Measurements from ENCODE around the gene TNXB. TPM values are rescaled to one million over a fixed set of nuclear protein-coding genes. Genes with fewer than 3 reads are reported as not detected.
A peak's percentile ranks its signal among the peaks of the same experiment; 100 is the strongest.
"Not testable (repeated sequence)": the region's sequence is repeated elsewhere in the genome, so short reads cannot be mapped to it uniquely, and the experiment has no call there.

The TNXB gene
- total and polyA plus RNA-seq, 9 donors, result 13.3 to 334 (median 146) TPM

DNA sequence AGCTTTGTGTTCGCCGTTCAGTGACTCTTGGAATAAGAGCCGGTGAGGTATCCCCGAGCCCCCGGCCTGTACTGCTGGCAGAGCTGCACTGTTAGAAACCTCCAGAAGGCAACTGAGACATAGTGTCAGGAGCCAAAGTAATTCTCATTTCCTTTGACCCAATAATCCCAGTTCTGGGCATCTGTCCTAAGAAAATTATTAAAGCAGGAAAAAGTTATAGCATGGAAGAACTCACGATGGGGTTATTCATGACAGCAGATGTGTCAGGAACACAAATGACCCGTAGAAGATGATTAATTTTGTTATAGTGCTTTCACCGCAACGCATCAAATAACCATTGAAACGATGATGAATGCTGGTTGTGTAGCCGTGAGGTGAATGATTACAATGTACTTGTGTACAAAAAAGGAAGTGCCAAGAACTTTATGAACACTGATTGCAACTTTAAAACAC is 50.6 kb downstream of the TNXB start:
- no peaks in the 10 kb centered on the region for H3K36me3 ChIP-seq
- DNase-seq, result no peak
- 34 to 51% (median 37%) methylated on average over 11 of the region's 11 CpGs for WGBS, 3 donors
- no peaks in the 10 kb centered on the region for H3K27me3 ChIP-seq
- no peaks in the 10 kb centered on the region for H3K4me1 ChIP-seq (ENCODE audit: insufficient read depth)
- intact Hi-C loops (cut with DNase I), result no loop called here
- no peaks in the 10 kb centered on the region for H3K9me3 ChIP-seq
- TF ChIP-seq POLR2A (IDR thresholded peaks at IDR 0.05) (no peak), EP300 (IDR thresholded peaks at IDR 0.05) (no peak)
- no peak overlapping the region for H3K4me3 ChIP-seq
- H3K27ac ChIP-seq, result no peak overlapping the region

DNA sequence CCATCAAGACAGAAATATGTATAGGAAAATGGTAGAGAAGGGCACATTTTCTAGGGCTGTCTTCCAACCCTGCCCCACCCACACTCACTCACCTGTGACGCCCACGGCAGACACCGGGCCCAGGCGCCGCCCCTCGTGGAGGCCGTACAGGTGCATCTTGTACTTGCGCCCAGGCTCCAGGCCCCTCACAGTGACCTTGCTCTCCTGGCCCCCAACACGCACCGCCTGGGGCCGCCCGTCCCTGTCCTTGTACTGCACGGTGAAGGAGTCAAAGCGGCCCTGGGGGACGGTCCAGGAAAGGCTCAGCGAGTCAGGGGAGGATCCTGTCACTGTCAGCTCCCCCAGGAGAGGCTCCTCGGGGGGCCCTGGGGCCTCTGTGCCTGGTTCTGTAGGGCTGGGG is 51.2 kb downstream of the TNXB start:
- WGBS, 3 donors, result 58 to 74% (median 65%) methylated on average over 16 to 17 of the region's 17 CpGs
- no peak for TF ChIP-seq EP300 (IDR thresholded peaks at IDR 0.05)
- TF ChIP-seq, protein P1, sequence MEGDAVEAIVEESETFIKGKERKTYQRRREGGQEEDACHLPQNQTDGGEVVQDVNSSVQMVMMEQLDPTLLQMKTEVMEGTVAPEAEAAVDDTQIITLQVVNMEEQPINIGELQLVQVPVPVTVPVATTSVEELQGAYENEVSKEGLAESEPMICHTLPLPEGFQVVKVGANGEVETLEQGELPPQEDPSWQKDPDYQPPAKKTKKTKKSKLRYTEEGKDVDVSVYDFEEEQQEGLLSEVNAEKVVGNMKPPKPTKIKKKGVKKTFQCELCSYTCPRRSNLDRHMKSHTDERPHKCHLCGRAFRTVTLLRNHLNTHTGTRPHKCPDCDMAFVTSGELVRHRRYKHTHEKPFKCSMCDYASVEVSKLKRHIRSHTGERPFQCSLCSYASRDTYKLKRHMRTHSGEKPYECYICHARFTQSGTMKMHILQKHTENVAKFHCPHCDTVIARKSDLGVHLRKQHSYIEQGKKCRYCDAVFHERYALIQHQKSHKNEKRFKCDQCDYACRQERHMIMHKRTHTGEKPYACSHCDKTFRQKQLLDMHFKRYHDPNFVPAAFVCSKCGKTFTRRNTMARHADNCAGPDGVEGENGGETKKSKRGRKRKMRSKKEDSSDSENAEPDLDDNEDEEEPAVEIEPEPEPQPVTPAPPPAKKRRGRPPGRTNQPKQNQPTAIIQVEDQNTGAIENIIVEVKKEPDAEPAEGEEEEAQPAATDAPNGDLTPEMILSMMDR (IDR thresholded peaks at IDR 0.05), result no peak
- TF ChIP-seq POLR2A (IDR thresholded peaks at IDR 0.05), result no peak
- no peak for DNase-seq
- no peaks in the 10 kb centered on the region for H3K27me3 ChIP-seq
- no peaks in the 10 kb centered on the region for H3K9me3 ChIP-seq
- no peaks in the 10 kb centered on the region for H3K36me3 ChIP-seq
- H3K4me3 ChIP-seq, result no peak overlapping the region
- peak overlapping the region in 1 of 2 donors; percentile 14 for H3K27ac ChIP-seq
- no peaks in the 10 kb centered on the region for H3K4me1 ChIP-seq (ENCODE audit: insufficient read depth)
- intact Hi-C loops (cut with DNase I), result no loop called here

DNA sequence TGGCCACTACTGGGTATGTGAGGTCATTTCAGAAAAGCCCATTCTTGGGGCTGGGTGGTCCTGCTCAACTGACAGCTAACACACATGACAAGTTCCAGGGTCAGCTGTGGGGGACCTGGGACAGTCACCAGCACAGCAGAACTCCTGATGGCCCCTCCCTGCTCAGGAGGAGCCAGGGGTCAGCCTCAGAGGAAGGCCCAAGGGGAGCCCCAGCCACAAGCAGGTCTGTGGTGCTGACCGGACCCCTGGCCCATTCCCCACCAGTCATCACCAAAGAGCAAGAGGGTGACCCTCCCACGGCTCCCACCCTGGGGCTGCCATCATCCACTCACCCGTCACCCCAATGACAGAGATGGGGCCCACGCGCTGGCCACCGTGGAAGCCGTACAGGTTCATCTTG is 52.9 kb downstream of the TNXB start:
- TF ChIP-seq POLR2A (IDR thresholded peaks at IDR 0.05) (no peak), EP300 (IDR thresholded peaks at IDR 0.05) (no peak)
- TF ChIP-seq, protein P1 (IDR thresholded peaks at IDR 0.05), result no peak
- no peak overlapping the region for H3K4me3 ChIP-seq
- H3K4me1 ChIP-seq (ENCODE audit: insufficient read depth), result no peaks in the 10 kb centered on the region
- 73 to 96% (median 90%) methylated on average over 7 of the region's 7 CpGs for WGBS, 3 donors
- no peaks in the 10 kb centered on the region for H3K36me3 ChIP-seq
- no peak overlapping the region for H3K27ac ChIP-seq
- no peaks in the 10 kb centered on the region for H3K27me3 ChIP-seq
- H3K9me3 ChIP-seq, result no peaks in the 10 kb centered on the region
- intact Hi-C loops (cut with DNase I), result no loop called here
- DNase-seq, result no peak

DNA sequence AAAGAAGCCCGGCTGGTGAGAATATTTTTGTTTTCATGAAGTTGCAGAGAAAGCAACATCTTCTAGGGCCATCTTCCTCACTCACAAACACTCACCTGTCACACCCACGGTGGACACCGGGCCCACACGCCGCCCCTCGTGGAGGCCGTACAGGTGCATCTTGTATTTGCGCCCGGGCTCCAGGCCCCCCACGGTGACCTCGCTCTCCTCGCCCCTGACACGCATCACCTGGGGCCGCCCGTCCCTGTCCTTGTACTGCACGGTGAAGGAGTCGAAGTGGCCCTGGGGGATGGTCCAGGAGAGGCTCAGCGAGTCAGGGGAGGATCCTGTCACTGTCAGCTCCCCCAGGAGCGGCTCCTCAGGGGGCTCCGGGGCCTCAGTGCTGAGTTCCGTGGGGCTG is 53.4 kb downstream of the TNXB start:
- H3K9me3 ChIP-seq; H3K27ac ChIP-seq; H3K36me3 ChIP-seq; H3K27me3 ChIP-seq; H3K4me1 ChIP-seq (ENCODE audit: insufficient read depth); H3K4me3 ChIP-seq; intact Hi-C loops (cut with DNase I); DNase-seq: not testable (repeated sequence)
- 83 to 88% (median 86%) methylated on average over 21 of the region's 21 CpGs for WGBS, 3 donors

DNA sequence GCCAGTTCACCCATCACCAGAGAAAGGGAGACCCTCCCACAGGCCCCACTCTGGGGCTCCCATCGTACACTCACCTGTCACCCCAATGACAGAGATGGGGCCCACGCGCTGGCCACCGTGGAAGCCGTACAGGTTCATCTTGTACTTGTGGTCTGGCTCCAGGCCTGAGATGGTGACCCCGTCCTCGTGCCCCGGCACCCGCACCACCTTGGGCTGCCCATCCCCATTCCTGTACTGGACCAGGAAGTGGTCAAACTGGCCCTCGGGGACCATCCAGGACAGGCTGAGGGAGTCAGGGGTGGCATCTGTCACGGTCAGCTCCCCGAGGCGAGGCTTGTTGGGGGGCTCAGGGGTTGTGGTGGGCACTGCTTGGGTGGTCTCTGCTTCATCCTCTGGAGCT is 55.8 kb downstream of the TNXB start:
- intact Hi-C loops (cut with DNase I), result loop anchor here in 1 of 4 donors (1.0 kb wide), 1 partner anchor 34 kb away; no protein-coding TSS in a partner anchor
- not testable (repeated sequence) for H3K4me3 ChIP-seq; H3K27me3 ChIP-seq; DNase-seq; H3K36me3 ChIP-seq; H3K4me1 ChIP-seq (ENCODE audit: insufficient read depth); H3K27ac ChIP-seq; H3K9me3 ChIP-seq
- 82 to 88% (median 86%) methylated on average over 13 of the region's 13 CpGs for WGBS, 3 donors

DNA sequence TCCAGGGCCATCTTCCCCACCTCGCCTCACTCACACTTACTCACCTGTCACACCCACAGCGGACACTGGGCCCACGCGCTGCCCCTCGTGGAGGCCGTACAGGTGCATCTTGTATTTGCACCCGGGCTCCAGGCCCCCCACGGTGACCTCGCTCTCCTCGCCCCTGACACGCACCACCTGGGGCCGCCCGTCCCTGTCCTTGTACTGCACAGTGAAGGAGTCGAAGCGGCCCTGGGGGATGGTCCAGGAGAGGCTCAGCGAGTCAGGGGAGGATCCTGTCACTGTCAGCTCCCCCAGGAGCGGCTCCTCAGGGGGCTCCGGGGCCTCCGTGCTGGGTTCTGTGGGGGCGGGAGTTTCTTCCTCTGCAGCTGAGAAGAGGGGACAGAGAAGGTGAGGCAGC is 56.5 kb downstream of the TNXB start:
- H3K4me3 ChIP-seq; H3K4me1 ChIP-seq (ENCODE audit: insufficient read depth); H3K27ac ChIP-seq; DNase-seq; H3K27me3 ChIP-seq; H3K36me3 ChIP-seq; H3K9me3 ChIP-seq: not testable (repeated sequence)
- 65 to 69% (median 67%) methylated on average over 19 to 20 of the region's 20 CpGs for WGBS, 3 donors
- intact Hi-C loops (cut with DNase I), result loop anchor here in 1 of 4 donors (1.0 kb wide), 1 partner anchor 35 kb away; no protein-coding TSS in a partner anchor
